Activated CD8-positive, alpha-beta memory T cell treated with anti-CD3 and anti-CD28 coated beads, Interleukin-2, amount 50 U/mL, for 1 hour (primary cell): ENCODE results near the gene RAB3A.

Experiments used
- DNase-seq: peaks from one replicate; pipeline ENCODE4 v3.0.0-alpha.2; 2020; ENCODE audit errors: extremely low read depth

Gene RAB3A

GRCh38 chr19:18150776-18151624 is 52.8 kb downstream of the RAB3A start:
- DNase-seq, result no peak

- DNase-seq, result no peak
Observed at GRCh38 chr19:18149596-18149975, 54.3 kb downstream of the RAB3A start.

GRCh38 chr19:18147396-18147795 is 56.4 kb downstream of the RAB3A start:
- no peak for DNase-seq
